OCI-LY1 (cell line): ENCODE results near the gene BHLHE41.

Source experiments
- H2AFZ ChIP-seq: fragments of 200-600 bp; sonication (generic), shearing (Covaris generic); 2 replicates; pipeline ENCODE4 v1.6.0; 2014; ENCODE audit warnings: antibody characterized with exemption, mild to moderate bottlenecking, low read length
- H3F3A ChIP-seq: fragments of 200-600 bp; sonication (generic), shearing (Covaris generic); 2 replicates; pipeline ENCODE4 v1.6.0; 2014; ENCODE audit warnings: mild to moderate bottlenecking, antibody characterized with exemption, low read length, moderate library complexity; ENCODE audit not compliant: insufficient read depth
- H3K27ac ChIP-seq: fragments of 200-600 bp; sonication (generic); 2 replicates; pipeline ENCODE4 v1.5.1; 2014; ENCODE audit warnings: low read length, mixed run types, mild to moderate bottlenecking, low read depth; ENCODE audit not compliant: poor library complexity, severe bottlenecking
- H3K27me3 ChIP-seq: fragments of 200-600 bp; sonication (generic); 2 replicates; pipeline ENCODE4 v1.6.0; 2014; ENCODE audit warnings: antibody characterized with exemption, mild to moderate bottlenecking, low read length, moderate library complexity; ENCODE audit not compliant: insufficient read depth
- H3K36me3 ChIP-seq: fragments of 200-600 bp; sonication (generic); 2 replicates; pipeline ENCODE4 v1.6.1; 2014; ENCODE audit warnings: mild to moderate bottlenecking, antibody characterized with exemption, low read length, moderate library complexity, mixed read lengths; ENCODE audit not compliant: insufficient read depth
- H3K4me1 ChIP-seq: fragments of 200-600 bp; sonication (generic); 2 replicates; pipeline ENCODE4 v1.5.1; 2014; ENCODE audit warnings: mild to moderate bottlenecking, low read length, moderate library complexity; ENCODE audit not compliant: insufficient read depth, severe bottlenecking
- H3K4me2 ChIP-seq: fragments of 200-600 bp; sonication (generic), shearing (Covaris generic); 2 replicates; pipeline ENCODE4 v1.6.1; 2014; ENCODE audit warnings: low read length
- H3K4me3 ChIP-seq: fragments of 200-600 bp; sonication (generic); 2 replicates; pipeline ENCODE4 v1.5.1; 2014; ENCODE audit warnings: low read length, low read depth, mild to moderate bottlenecking, mixed read lengths; ENCODE audit not compliant: poor library complexity, severe bottlenecking
- H3K79me2 ChIP-seq: fragments of 200-600 bp; shearing (Covaris generic); 2 replicates; pipeline ENCODE4 v1.6.1; 2016; ENCODE audit warnings: mixed run types, low read length, mixed read lengths; ENCODE audit not compliant: insufficient read depth
- H3K9ac ChIP-seq: fragments of 200-600 bp; sonication (generic), shearing (Covaris generic); 2 replicates; pipeline ENCODE4 v1.6.1; 2014; ENCODE audit warnings: mild to moderate bottlenecking, low read length, mixed read lengths
- H3K9me2 ChIP-seq: fragments of 200-600 bp; sonication (generic), shearing (Covaris generic); 2 replicates; pipeline ENCODE4 v1.6.1; 2014; ENCODE audit warnings: low read depth, mild to moderate bottlenecking, low read length, mixed read lengths
- H3K9me3 ChIP-seq: fragments of 200-600 bp; shearing (Covaris generic); 2 replicates; pipeline ENCODE4 v1.6.1; 2014; ENCODE audit warnings: low read length, mixed read lengths
- H4K20me1 ChIP-seq: fragments of 200-600 bp; sonication (generic), shearing (Covaris generic); 2 replicates; pipeline ENCODE4 v1.6.0; 2016; ENCODE audit warnings: mild to moderate bottlenecking, low read length; ENCODE audit not compliant: insufficient read depth
- CTCF ChIP-seq: fragments of 200-600 bp; sonication (generic), shearing (Covaris generic); IDR thresholded peaks from 2 replicates; pipeline ENCODE4 v1.5.1; 2017; ENCODE audit warnings: mild to moderate bottlenecking, antibody characterized with exemption, low read length, moderate library complexity, mixed read lengths
- EZH2 ChIP-seq: fragments of 200-600 bp; sonication (generic), shearing (Covaris generic); IDR thresholded peaks from 2 replicates; pipeline ENCODE4 v1.8.0; 2017; ENCODE audit warnings: borderline replicate concordance, mixed run types, mild to moderate bottlenecking, antibody characterized with exemption, low read length, moderate library complexity, mixed read lengths

BHLHE41 gene

GRCh38 chr12:26133521-26133920, 8.7 kb upstream of the BHLHE41 start:
- no peaks in the 10 kb centered on the region for H3K79me2 ChIP-seq
- H3K36me3 ChIP-seq, result no peaks in the 10 kb centered on the region
- H3K4me2 ChIP-seq, result no peak overlapping the region
- H3K27me3 ChIP-seq, result 0 out of 2 replicates have a peak, but pooled peaks cover 9% of the 10 kb centered on the region
- H3K9me2 ChIP-seq, result no peaks in the 10 kb centered on the region
- H3K9me3 ChIP-seq, result no peaks in the 10 kb centered on the region
- no peaks in the 10 kb centered on the region for H4K20me1 ChIP-seq
- no peak overlapping the region for H2AFZ ChIP-seq
- TF ChIP-seq CTCF (no peak), EZH2 (no peak)
- H3K4me3 ChIP-seq, result no peak overlapping the region
- H3K9ac ChIP-seq, result no peak overlapping the region
- no peaks in the 10 kb centered on the region for H3K4me1 ChIP-seq
- H3F3A ChIP-seq, result no peaks in the 10 kb centered on the region
- H3K27ac ChIP-seq, result no peak overlapping the region

- Histone ChIP-seq H3K4me2 (no peak overlapping the region), H3K27me3 (0 out of 2 replicates have a peak, but pooled peaks cover 9% of the 10 kb centered on the region), H4K20me1 (no peaks in the 10 kb centered on the region), H2AFZ (no peak overlapping the region), H3K9me3 (no peaks in the 10 kb centered on the region), H3K79me2 (no peaks in the 10 kb centered on the region), H3F3A (no peaks in the 10 kb centered on the region), H3K9ac (no peak overlapping the region), H3K4me1 (no peaks in the 10 kb centered on the region), H3K36me3 (no peaks in the 10 kb centered on the region), H3K4me3 (no peak overlapping the region), H3K27ac (no peak overlapping the region), H3K9me2 (no peaks in the 10 kb centered on the region)
- TF ChIP-seq EZH2, result no peak
- no peak for TF ChIP-seq CTCF
These were observed 8.0 kb upstream of the BHLHE41 start for GRCh38 chr12:26132866-26133265.

- Histone ChIP-seq H4K20me1 (no peaks in the 10 kb centered on the region), H3K36me3 (no peaks in the 10 kb centered on the region), H3K9me3 (no peaks in the 10 kb centered on the region), H3K27me3 (0 out of 2 replicates have a peak, but pooled peaks cover 9% of the 10 kb centered on the region), H3K4me1 (no peaks in the 10 kb centered on the region), H3K27ac (no peak overlapping the region), H3K79me2 (no peaks in the 10 kb centered on the region), H3K4me2 (no peak overlapping the region), H3K9me2 (no peaks in the 10 kb centered on the region), H3K4me3 (no peak overlapping the region), H2AFZ (no peak overlapping the region), H3F3A (no peaks in the 10 kb centered on the region), H3K9ac (no peak overlapping the region)
- no peak for TF ChIP-seq EZH2
- no peak for TF ChIP-seq CTCF
These were observed 7.1 kb upstream of the BHLHE41 start for GRCh38 chr12:26131936-26132335.
